ENCODE results near the gene TST.

The TST gene

GRCh38 chr22:37019309-37020191, at the start of gene TST, which contains the start of gene MPST:
Gene TST, minus strand, starts transcription at chr22:37019447. Its CDS starts 715 bp downstream, at chr22:37018732.
Gene MPST, plus strand, starts transcription at chr22:37019742. Its CDS starts 95 bp downstream, at chr22:37019837.
- in situ Hi-C loops (cut with MboI; ENCODE audit: low sequenced_read_pairs) = loop anchor here (25.0 kb wide), 1 partner anchor 482 kb away; the partner anchor contains the start of gene EIF3D

GRCh38 chr22:37068859-37069258, 49.6 kb upstream of the TST start:
- in situ Hi-C loops (cut with MboI; ENCODE audit: low sequenced_read_pairs) = no loop called here

DNA sequence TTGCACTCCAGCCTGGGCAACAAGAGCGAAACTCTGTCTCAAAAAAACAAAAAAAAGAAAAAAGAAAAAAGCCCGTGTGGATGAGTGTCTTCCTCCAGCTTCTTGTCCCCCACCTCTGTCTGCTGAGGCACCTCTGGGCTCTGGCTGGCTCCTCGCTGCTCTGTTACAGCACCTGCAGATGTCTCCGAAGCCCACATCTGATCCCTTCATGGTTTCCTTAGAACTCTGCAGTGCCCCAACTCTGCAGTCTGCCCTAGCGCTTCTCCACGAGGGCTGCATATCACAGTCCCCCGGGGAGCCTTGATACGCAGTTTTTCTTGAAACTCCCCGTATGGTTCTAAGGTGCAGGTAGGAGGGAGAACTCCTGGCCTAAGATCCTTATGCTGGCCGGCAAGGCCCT, 48.2 kb upstream of the TST start:
- in situ Hi-C loops (cut with MboI; ENCODE audit: low sequenced_read_pairs) = no loop called here

- in situ Hi-C loops (cut with MboI; ENCODE audit: low sequenced_read_pairs) = no loop called here
These were observed 46.7 kb upstream of the TST start for GRCh38 chr22:37065961-37066360.

DNA sequence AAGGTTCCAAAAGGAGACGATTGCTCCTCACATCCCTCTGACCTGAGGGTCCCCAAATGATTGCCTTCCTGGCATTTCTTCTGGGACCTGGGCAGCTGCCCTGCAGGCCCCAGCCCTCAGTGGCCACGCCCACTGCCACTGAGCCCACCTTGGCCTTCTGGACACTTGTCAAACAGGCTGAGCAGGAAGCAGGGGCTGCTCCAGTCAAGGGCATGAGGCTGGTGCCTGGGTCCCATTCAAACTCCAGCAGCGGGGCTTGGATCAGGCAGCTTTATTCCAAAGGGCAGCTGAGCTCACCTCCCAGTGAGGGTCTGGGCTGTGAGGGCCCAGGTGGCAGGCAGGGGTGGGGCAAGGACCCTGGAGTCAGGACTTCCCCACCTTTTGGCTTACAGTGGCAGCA, 45.9 kb upstream of the TST start:
- in situ Hi-C loops (cut with MboI; ENCODE audit: low sequenced_read_pairs) = no loop called here

GRCh38 chr22:37064553-37064952, 45.3 kb upstream of the TST start:
- in situ Hi-C loops (cut with MboI; ENCODE audit: low sequenced_read_pairs) = no loop called here

DNA sequence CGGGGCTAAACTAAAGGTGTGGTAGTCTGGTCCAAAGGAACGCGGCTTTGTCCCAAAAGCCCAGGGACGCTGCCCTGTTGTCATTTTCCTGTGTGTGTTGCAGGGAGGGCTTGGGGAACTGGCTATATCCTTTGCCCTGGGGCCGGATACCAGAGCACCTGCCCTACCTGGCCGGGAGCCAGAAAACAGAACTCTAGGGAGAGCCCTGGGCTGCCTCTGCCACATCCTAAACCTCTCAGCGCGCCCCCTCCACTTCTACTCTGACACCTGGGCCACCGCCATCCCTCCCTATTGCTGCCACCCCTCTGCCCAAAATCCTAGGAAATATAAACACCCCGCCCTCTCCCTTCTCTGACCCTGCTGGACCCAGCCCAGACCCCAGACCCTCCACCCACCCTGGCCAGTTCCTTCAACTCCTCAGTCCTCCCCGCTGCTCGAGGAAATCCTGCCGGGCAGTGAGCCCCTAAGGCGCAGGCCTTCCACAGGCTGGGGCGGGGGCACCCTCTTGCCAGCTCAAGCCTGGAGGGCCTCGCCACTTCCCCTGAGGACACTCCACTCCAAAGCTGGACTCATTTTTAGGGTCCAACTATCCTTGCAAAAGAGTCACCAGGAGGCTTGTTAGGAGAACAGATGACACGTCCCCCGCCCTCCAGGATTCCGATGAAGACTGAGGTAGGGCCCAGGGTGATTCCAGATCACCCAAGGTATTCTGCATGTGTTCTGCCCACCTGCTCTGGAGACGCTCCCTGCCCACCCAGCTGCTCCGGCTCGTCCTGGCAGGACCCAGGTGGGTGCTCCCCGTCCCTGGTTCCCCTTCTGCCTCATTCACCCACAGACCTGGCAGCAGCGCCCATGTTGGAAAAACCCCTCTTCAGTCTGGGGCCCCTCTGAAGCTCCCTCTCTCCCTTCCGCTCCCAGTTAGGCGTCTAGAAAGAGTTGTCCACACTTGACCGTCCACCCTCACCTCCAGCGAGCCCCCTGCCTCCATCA, 44.5 kb upstream of the TST start:
- in situ Hi-C loops (cut with MboI; ENCODE audit: low sequenced_read_pairs) = no loop called here

DNA sequence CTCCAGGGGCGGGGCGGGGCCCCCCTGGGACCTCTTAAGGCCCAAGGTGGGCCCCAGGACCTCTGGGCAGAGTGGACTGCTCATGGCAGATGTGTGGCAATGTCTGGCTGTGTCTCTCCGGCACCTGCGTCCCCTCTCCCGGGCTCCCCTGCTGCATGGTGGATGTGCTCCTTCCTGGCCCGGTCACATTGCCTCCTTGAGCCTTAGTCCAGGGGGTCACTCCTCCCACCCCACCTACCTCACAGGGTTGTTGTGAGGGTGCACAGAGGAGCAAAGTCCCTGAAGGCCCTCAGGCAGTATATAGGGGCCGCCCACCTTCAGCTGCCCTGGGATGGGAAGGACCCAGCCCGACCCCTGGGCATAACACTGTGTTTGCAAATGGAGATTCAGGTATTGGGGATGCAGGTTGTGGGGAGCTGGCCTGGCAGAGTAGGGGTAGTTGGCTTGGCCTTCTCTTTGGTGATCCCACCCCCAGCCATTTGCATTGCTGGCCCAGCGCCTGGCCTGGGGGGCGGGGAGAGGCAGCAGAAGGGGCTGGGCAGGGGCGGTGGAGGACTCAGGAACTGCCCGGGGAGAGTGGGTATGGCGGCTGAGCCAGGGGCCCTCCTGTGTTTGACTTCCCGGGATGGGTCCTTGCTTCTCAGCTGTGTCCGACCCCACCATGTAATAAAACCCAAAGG, 43.6 kb upstream of the TST start:
- in situ Hi-C loops (cut with MboI; ENCODE audit: low sequenced_read_pairs) = no loop called here

GRCh38 chr22:37062376-37062675, 43.1 kb upstream of the TST start:
- in situ Hi-C loops (cut with MboI; ENCODE audit: low sequenced_read_pairs) = no loop called here

- in situ Hi-C loops (cut with MboI; ENCODE audit: low sequenced_read_pairs) = no loop called here
These were observed 42.5 kb upstream of the TST start for GRCh38 chr22:37061611-37062375.

DNA sequence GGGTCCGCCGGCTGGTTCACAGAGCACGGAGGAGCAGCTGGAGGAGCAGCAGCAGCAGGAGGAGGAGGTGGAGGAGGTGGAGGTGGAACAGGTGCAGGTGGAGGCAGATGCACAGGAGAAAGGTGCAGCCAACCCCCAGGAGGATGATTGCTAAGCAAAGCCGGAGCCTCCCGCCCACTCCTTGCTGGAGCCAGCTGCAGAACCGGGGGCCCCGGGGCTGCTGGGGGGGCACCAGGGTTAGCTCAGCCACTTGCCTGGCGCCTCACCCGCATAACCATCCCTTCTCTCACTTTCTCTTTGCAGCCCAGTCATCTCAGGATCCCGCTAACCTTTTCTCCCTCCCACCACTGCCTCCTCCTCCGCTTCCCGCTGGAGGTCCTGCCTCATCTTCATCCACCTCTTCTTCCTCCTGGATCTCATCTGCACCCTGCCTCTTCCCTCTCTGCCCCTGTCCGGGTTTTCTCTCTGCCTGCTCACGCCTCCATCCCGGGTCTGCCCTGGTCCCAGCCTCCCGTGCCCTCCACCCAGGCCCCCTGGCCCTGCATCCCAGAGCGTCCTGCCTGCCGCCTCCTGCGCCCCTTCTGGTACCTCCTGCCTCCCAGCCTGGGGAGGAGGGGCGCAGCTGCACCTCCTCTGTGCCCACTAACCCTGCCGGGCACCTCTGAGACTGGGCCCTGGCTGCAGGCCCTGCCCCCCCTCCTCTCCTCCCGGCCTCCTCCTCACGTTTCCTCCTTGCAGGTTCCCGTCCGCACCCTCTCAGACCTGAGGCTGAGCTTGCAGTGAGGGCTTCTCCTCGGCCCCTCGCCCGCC, 41.8 kb upstream of the TST start:
- in situ Hi-C loops (cut with MboI; ENCODE audit: low sequenced_read_pairs) = no loop called here

- in situ Hi-C loops (cut with MboI; ENCODE audit: low sequenced_read_pairs) = no loop called here
These were observed 40.7 kb upstream of the TST start for GRCh38 chr22:37059876-37060449.

DNA sequence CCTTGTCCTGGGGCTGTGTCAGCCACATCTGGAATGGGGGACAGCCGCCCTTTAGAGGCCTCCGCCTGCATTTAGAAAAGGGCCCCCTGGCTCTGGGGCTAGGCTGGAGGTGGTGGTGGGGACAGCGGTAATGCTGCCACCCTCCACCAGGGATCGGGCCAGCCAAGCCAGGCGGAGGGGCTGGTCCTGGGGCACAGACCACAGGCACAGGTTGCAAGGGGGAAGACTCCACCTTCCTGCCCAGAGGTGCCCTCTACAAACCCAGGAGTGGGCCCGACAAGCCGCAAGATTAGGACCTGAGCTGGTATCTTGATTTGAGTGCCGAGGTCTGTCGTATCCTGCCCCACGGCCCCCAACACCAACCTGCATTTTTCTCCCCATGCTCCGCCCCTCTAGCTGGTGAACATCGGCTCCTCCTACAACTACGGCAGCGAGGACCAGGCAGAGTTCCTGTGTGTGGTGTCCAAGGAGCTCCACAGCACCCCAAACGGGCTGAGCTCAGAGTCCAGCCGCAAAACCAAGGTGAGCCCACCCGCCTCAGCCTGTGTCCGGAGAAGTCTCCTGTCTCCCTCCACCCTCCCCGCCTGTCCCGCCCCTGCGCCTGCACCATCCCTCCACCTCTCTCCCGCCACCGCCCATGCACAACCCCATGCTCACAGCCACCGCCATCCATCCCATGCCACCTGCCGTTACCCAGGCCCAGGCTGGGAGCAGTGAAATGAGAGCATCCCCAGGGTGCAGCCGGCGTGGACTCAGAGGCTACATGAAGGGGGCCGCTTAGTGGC, 39.9 kb upstream of the TST start:
- in situ Hi-C loops (cut with MboI; ENCODE audit: low sequenced_read_pairs) = no loop called here

DNA sequence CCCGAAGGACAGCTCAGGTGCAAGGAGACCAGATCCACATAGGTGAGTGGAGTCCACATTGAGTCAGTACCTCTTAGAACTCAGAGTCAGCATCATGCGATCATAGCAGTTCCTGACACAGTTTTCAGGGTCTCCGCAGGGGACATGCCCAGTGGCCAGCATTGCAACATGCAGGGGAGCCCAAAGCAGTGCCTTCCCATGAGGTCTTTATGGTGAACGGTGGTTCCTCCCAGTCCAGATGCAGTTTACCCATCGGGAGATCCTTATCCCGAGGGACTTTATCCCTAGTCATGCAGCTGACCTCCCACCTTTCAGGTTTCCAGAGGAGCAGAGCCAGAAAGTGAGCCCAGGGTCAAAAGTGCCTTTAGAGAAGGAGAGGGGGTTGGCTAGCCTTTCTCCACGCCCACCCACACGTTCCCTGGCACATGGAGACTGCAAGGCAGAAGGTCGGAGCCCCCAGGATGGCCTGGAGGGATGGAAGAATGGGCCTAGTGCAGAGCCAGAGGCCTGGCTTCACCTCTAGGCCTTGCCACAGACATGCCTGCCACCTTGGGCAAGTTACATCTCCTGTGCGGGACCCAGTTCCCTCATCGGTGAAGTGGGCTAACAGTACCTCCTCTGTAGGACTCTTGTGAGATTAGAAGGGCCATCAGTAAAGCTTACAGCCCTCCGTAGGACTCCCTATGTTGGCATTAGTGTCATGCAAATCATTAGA, 38.7 kb upstream of the TST start:
- in situ Hi-C loops (cut with MboI; ENCODE audit: low sequenced_read_pairs) = no loop called here

DNA sequence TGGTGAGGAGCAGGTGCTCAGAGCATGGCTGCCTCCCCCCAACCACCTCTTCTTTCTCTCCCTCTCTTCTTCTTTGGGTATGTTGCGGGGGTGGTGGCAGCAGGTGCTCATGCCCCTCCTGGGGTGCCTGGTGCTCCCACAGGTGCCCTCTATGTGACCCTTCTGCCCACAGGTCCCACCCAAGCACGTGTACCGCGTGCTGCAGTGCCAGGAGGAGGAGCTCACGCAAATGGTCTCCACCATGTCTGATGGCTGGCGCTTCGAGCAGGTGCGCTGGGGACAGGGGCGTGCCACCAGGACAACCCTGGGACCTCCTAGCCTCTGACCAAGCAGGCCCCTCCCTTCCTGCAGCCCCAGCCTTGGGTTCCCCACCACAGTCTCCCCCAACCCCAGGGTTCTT, 38.0 kb upstream of the TST start:
- in situ Hi-C loops (cut with MboI; ENCODE audit: low sequenced_read_pairs) = no loop called here

DNA sequence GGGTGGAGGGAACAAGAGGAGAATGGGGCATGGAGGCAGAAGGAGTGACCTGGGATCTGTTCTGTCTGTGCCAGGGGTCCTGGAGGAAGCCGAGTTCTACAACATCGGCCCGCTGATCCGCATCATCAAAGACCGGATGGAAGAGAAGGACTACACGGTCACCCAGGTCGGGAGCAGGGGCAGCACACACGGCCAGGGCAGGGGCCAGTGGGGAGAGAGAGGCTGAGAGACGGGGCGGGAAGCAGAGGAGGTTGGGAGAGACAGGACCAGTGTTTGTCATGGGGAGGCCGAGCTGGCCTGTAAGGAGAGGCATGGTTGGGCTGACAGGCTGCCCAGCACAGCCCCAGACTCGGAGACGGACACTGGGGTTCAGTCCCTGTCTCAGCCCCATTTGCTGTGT, 37.0 kb upstream of the TST start:
- in situ Hi-C loops (cut with MboI; ENCODE audit: low sequenced_read_pairs) = no loop called here

DNA sequence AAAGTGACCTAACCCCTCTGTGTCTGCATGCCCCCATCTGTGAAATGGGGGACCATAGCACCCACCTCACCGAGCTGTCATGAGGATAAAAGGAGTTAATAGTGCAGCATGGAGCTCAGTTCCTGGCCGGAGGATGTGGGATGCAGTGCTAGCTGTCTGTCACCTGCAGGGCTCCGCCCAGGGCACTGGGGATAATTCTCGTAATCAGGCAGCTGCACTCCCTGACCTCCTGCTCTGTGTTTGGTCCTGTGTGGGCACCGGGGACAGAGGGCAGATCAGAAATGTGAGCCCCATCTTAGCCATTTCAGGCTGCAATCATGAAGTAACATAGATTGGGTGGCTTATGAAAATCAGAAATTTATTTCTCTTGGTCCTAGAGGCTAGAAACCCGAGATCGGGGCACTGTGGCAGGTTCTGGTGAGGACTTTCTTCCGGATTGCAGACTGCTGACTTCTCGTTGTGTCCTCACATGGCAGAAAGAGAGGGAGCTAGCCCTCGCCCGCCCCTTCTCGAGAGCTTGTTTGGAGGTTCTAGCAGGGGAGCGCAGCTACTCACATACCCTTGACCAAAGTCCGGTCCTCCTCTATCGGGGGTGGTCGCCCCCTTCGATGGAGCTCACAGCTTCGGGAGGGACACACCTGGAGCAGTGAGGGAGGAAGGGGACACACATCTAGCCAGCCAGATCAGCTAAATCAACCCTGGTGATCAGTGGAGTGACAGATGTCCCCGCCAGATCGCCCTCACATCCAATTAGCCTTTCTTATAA, 35.5 kb upstream of the TST start:
- in situ Hi-C loops (cut with MboI; ENCODE audit: low sequenced_read_pairs) = no loop called here

All from HL-60/S4 (cell line).